ENCODE data around the gene LMO4. TPM values are rescaled to one million over a fixed set of nuclear protein-coding genes. Genes with fewer than 3 reads are reported as not detected.

Gene LMO4
- total and polyA plus RNA-seq, 2 of the 13 experiments (the other 11 are each of a cell fraction or from before 2014, with no cell fraction given) = 19.3 to 49.9 TPM

- peak; percentile 60; the same call in 1 of the 2 replicates for TF ChIP-seq ARID4A (CRISPR knock-in tag; IDR thresholded peaks at IDR 0.05; ENCODE audit: borderline replicate concordance)
- TF ChIP-seq AFF4 (CRISPR knock-in tag; IDR thresholded peaks at IDR 0.05) = no peak
- TF ChIP-seq MTF2 (CRISPR knock-in tag; IDR thresholded peaks at IDR 0.05; ENCODE audit: borderline replicate concordance) = no peak
- no peak for TF ChIP-seq PAX8 (CRISPR knock-in tag; IDR thresholded peaks at IDR 0.05; ENCODE audit: borderline replicate concordance)
- no peak for TF ChIP-seq RNF219 (CRISPR knock-in tag; IDR thresholded peaks at IDR 0.05)
- no peak for TF ChIP-seq ATM (IDR thresholded peaks at IDR 0.05; ENCODE audit: borderline replicate concordance)
- no peak for TF ChIP-seq SCMH1 (CRISPR knock-in tag; IDR thresholded peaks at IDR 0.05; ENCODE audit: borderline replicate concordance)
- no peak for TF ChIP-seq ZMAT3 (CRISPR knock-in tag; conservative IDR thresholded peaks at IDR 0.05)
- TF ChIP-seq KMT2B (CRISPR knock-in tag; IDR thresholded peaks at IDR 0.05) = no peak
- TF ChIP-seq MEF2D (CRISPR knock-in tag; IDR thresholded peaks at IDR 0.05) = no peak
- TF ChIP-seq EEA1 (CRISPR knock-in tag; IDR thresholded peaks at IDR 0.05; ENCODE audit: borderline replicate concordance) = no peak
- no peak for TF ChIP-seq ESRRA (CRISPR knock-in tag; IDR thresholded peaks at IDR 0.05; ENCODE audit: low read depth)
- TF ChIP-seq RFXANK (CRISPR knock-in tag; IDR thresholded peaks at IDR 0.05) = no peak
- no peak for TF ChIP-seq ZNF839 (CRISPR knock-in tag; IDR thresholded peaks at IDR 0.05; ENCODE audit: borderline replicate concordance)
- TF ChIP-seq NCOA2 (CRISPR knock-in tag; IDR thresholded peaks at IDR 0.05) = no peak
- no peak for TF ChIP-seq HOMEZ (CRISPR knock-in tag; IDR thresholded peaks at IDR 0.05; ENCODE audit: low read depth)
- TF ChIP-seq ZBTB7A (CRISPR knock-in tag; IDR thresholded peaks at IDR 0.05) = no peak
- no peak for TF ChIP-seq ZBTB21 (CRISPR knock-in tag; IDR thresholded peaks at IDR 0.05)
Measured at GRCh38 chr1:87331365-87332241, 2.9 kb downstream of the LMO4 start (continued).
